Neural cell (in vitro differentiated cells): ENCODE measurements around the gene BCAT1. TPM values are rescaled to one million over a fixed set of nuclear protein-coding genes. Genes with fewer than 3 reads are reported as not detected.

ENCODE experiments used
- H2AFZ ChIP-seq: fragments of 200-600, 300-800 bp; sonication (generic), shearing (Covaris generic); 2 replicates; pipeline ENCODE4 v1.6.0; 2014; ENCODE audit warnings: low read depth, mild to moderate bottlenecking, antibody characterized with exemption, low read length, moderate library complexity
- H3F3A ChIP-seq: fragments of 200-600 bp; shearing (Covaris generic); 2 replicates; pipeline ENCODE4 v1.6.1; 2016; ENCODE audit warnings: mild to moderate bottlenecking, moderate library complexity, mixed read lengths, antibody characterized with exemption, low read length; ENCODE audit not compliant: insufficient read depth, poor library complexity, severe bottlenecking
- H3K27ac ChIP-seq: fragments of 200-600, 300-800 bp; sonication (generic), shearing (Covaris generic); 2 replicates; pipeline ENCODE4 v1.5.1; 2014; ENCODE audit warnings: mild to moderate bottlenecking, low read length, moderate library complexity
- H3K27me3 ChIP-seq: fragments of 300-800, 200-600 bp; sonication (generic), shearing (Covaris generic); 2 replicates; pipeline ENCODE4 v1.6.0; 2014; ENCODE audit warnings: mild to moderate bottlenecking, low read depth, low read length, moderate library complexity; ENCODE audit not compliant: insufficient read depth
- H3K36me3 ChIP-seq: fragments of 300-800, 200-600 bp; sonication (generic), shearing (Covaris generic); 2 replicates; pipeline ENCODE4 v1.5.1; 2014; ENCODE audit warnings: mild to moderate bottlenecking, antibody characterized with exemption, low read length, moderate library complexity; ENCODE audit not compliant: insufficient read depth
- H3K4me2 ChIP-seq: fragments of 300-800, 200-600 bp; sonication (generic), shearing (Covaris generic); 2 replicates; pipeline ENCODE4 v1.6.0; 2014; ENCODE audit warnings: mild to moderate bottlenecking, low read length
- H3K4me3 ChIP-seq: fragments of 300-800, 200-600 bp; sonication (generic), shearing (Covaris generic); 2 replicates; pipeline ENCODE4 v1.5.1; 2014; ENCODE audit warnings: mild to moderate bottlenecking, low read length, moderate library complexity
- H3K79me2 ChIP-seq: fragments of 200-600 bp; shearing (Covaris generic); replicated peaks from 2 replicates; pipeline ENCODE4 v1.6.0; 2014; ENCODE audit warnings: mild to moderate bottlenecking, low read length, moderate library complexity; ENCODE audit not compliant: insufficient read depth
- H3K9ac ChIP-seq: fragments of 300-800, 200-600 bp; sonication (generic), shearing (Covaris generic); 2 replicates; pipeline ENCODE4 v1.6.1; 2016; ENCODE audit warnings: mild to moderate bottlenecking, low read length, mixed read lengths
- H3K9me2 ChIP-seq: fragments of 200-600 bp; shearing (Covaris generic); 2 replicates; pipeline ENCODE4 v1.6.1; 2016; ENCODE audit warnings: mild to moderate bottlenecking, low read length, mixed read lengths; ENCODE audit not compliant: insufficient read depth
- H3K9me3 ChIP-seq: fragments of 200-600, 300-800 bp; sonication (generic), shearing (Covaris generic); 2 replicates; pipeline ENCODE4 v1.6.1; 2016; ENCODE audit warnings: mild to moderate bottlenecking, mixed run types, low read length, moderate library complexity, mixed read lengths
- H4K20me1 ChIP-seq: fragments of 200-600 bp; shearing (Covaris generic); 2 replicates; pipeline ENCODE4 v1.6.1; 2016; ENCODE audit warnings: mild to moderate bottlenecking, mixed run types; ENCODE audit not compliant: insufficient read depth
- CTCF ChIP-seq: fragments of 450-650 bp; IDR thresholded peaks from 2 replicates; pipeline ENCODE4 v1.5.1; 2014; ENCODE audit warnings: antibody characterized with exemption, mild to moderate bottlenecking, moderate library complexity; ENCODE audit not compliant: poor library complexity, severe bottlenecking
- EP300 ChIP-seq: fragments of 450-650 bp; conservative IDR thresholded peaks from 2 replicates; pipeline ENCODE4 v1.6.1; 2014; ENCODE audit warnings: antibody characterized with exemption, mild to moderate bottlenecking, moderate library complexity; ENCODE audit not compliant: poor library complexity, severe bottlenecking
- EZH2 ChIP-seq: fragments of 200-600, 300-800 bp; shearing (Covaris generic), sonication (generic); IDR thresholded peaks from 2 replicates; pipeline ENCODE4 v1.6.1; 2014; ENCODE audit warnings: antibody characterized with exemption, low read length, borderline replicate concordance, mild to moderate bottlenecking; ENCODE audit not compliant: insufficient read depth, poor library complexity, severe bottlenecking
- MXI1 ChIP-seq: fragments of 450-650 bp; conservative IDR thresholded peaks from 2 replicates; pipeline ENCODE4 v1.6.1; 2014; ENCODE audit warnings: antibody characterized with exemption, mild to moderate bottlenecking; ENCODE audit not compliant: poor library complexity, severe bottlenecking
- POLR2AphosphoS5 ChIP-seq: IDR thresholded peaks from 2 replicates; pipeline ENCODE4 v1.6.1; 2012
- RAD21 ChIP-seq: fragments of 450-650 bp; conservative IDR thresholded peaks from 2 replicates; pipeline ENCODE4 v1.6.1; 2014; ENCODE audit warnings: antibody characterized with exemption, mild to moderate bottlenecking, moderate library complexity
- REST ChIP-seq: IDR thresholded peaks from 2 replicates; pipeline ENCODE4 v1.6.1; 2012; ENCODE audit warnings: borderline replicate concordance
- SMC3 ChIP-seq: fragments of 450-650 bp; conservative IDR thresholded peaks from 2 replicates; pipeline ENCODE4 v1.6.1; 2014; ENCODE audit warnings: antibody characterized with exemption, mild to moderate bottlenecking, moderate library complexity; ENCODE audit not compliant: poor library complexity
- TAF1 ChIP-seq: IDR thresholded peaks from 2 replicates; pipeline ENCODE4 v1.6.1; 2012; ENCODE audit warnings: low read depth
- polyA plus RNA-seq: library from polyadenylated mRNA; depleted of rRNA; stranded (reverse); fragments of >200 nt; gene quantifications from 2 replicates; pipeline ENCODE4 v1.2.3, GENCODE V29; 2014

BCAT1 gene
- polyA plus RNA-seq, 1 donor from 2014 or later, result 31.3 TPM

- no peaks in the 10 kb centered on the region for H3K9me2 ChIP-seq
- TF ChIP-seq POLR2AphosphoS5 (no peak), TAF1 (no peak), SMC3 (no peak), MXI1 (no peak), EZH2 (no peak), REST (no peak), RAD21 (no peak), EP300 (no peak), CTCF (no peak)
- peaks cover 3% of the 10 kb centered on the region for H3K79me2 ChIP-seq
- no peaks in the 10 kb centered on the region for H3K9me3 ChIP-seq
- no peaks in the 10 kb centered on the region for H3K36me3 ChIP-seq
- no peak overlapping the region for H3K4me3 ChIP-seq
- no peak overlapping the region for H2AFZ ChIP-seq
- no peak overlapping the region for H3K9ac ChIP-seq
- H4K20me1 ChIP-seq, result no peaks in the 10 kb centered on the region
- no peak overlapping the region for H3K4me2 ChIP-seq
- H3K27me3 ChIP-seq, result no peaks in the 10 kb centered on the region
- H3F3A ChIP-seq, result no peaks in the 10 kb centered on the region
- no peak overlapping the region for H3K27ac ChIP-seq
Observed at GRCh38 chr12:24933694-24934407, 15.1 kb downstream of the BCAT1 start.

GRCh38 chr12:24931666-24932405 is 17.1 kb downstream of the BCAT1 start:
- Histone ChIP-seq H2AFZ (no peak overlapping the region), H3K9me2 (no peaks in the 10 kb centered on the region), H3K9me3 (no peaks in the 10 kb centered on the region), H3K27ac (no peak overlapping the region), H3K27me3 (no peaks in the 10 kb centered on the region), H3K4me3 (no peak overlapping the region), H3K36me3 (no peaks in the 10 kb centered on the region), H3K79me2 (peaks cover 7% of the 10 kb centered on the region), H3F3A (no peaks in the 10 kb centered on the region), H3K9ac (no peak overlapping the region), H4K20me1 (no peaks in the 10 kb centered on the region), H3K4me2 (no peak overlapping the region)
- TF ChIP-seq CTCF (no peak), TAF1 (no peak), RAD21 (no peak), EZH2 (no peak), EP300 (no peak), POLR2AphosphoS5 (no peak), MXI1 (no peak), REST (no peak), SMC3 (no peak)
